Activated effector memory CD4-positive, alpha-beta T cell treated with Interleukin-2 at 50 U/mL for 16 hours (primary cell): ENCODE measurements around the gene UBXN7.
"Not testable (repeated sequence)": the region's sequence is repeated elsewhere in the genome, so short reads cannot be mapped to it uniquely, and the experiment has no call there.

Source experiments
- DNase-seq: peaks from one replicate; pipeline ENCODE4 v3.0.0-alpha.2; 2020

UBXN7 gene

DNA sequence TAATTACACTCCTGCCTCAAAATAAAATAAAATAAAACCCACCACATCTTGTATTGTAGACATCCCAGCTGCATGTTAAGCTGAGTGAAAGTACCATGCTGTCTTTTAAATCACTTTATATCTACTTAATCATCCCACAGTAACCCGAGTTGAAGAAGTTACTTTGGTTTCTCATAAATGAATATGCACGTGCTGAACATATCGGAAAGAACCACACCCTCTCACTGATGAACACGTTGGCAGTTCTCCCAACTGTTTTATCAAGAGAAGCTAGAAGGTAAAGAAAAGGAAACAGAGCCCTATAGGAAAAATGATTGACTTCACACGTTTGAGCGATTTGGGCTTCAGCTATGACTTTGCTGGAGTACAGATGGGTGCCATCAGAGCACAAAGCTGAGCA, 78.1 kb downstream of the UBXN7 start:
- no peak for DNase-seq

GRCh38 chr3:196351541-196351940, 80.7 kb downstream of the UBXN7 start:
- DNase-seq: no peak

DNA sequence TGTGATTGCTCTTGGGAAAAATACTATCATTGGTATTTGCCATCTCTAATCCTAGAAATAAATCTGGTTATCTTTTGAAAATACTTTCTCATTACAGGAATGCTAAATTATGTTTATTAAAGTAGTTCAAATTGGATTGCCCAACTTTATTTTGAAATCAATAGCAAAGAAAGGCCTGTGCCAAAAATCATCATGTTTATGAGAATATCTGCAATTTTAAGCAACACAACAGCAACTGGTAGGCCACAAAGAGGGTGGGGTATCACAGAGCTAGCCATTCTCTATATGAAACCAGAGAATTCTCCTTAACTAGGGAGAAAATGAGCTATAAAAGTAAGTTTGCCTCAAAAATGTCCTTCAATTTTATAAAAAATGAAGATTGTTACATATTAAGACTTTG, 82.2 kb downstream of the UBXN7 start:
- no peak for DNase-seq

- no peak for DNase-seq
These were observed 83.5 kb downstream of the UBXN7 start for GRCh38 chr3:196348698-196349097.

GRCh38 chr3:196344663-196345062, 87.6 kb downstream of the UBXN7 start:
- DNase-seq: no peak

- not testable (repeated sequence) for DNase-seq
These were observed 88.3 kb downstream of the UBXN7 start for GRCh38 chr3:196343917-196344316.

GRCh38 chr3:196341137-196341536, 91.1 kb downstream of the UBXN7 start:
- no peak for DNase-seq

DNA sequence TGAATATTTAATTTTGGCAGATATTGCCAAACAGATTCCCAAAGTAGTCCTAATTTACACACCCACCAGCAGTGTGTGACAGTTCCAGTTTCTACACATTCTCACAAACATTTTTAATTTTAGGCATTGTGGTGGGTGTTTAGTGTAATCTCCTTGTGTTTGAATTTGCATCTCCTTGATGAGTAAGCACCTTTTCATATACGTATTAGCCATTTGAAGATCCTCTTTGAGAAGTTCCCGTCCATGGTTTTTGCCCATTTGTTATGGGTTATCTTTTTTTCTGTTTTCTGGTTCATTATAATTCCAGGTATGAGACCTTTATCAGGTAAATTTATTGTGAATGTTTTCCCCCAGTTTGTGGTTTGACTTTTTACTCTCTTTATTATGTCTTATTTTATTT, 91.8 kb downstream of the UBXN7 start:
- no peak for DNase-seq

GRCh38 chr3:196339493-196340254, 92.6 kb downstream of the UBXN7 start:
- no peak for DNase-seq

- no peak for DNase-seq
These were observed 93.2 kb downstream of the UBXN7 start for GRCh38 chr3:196339044-196339443.

DNA sequence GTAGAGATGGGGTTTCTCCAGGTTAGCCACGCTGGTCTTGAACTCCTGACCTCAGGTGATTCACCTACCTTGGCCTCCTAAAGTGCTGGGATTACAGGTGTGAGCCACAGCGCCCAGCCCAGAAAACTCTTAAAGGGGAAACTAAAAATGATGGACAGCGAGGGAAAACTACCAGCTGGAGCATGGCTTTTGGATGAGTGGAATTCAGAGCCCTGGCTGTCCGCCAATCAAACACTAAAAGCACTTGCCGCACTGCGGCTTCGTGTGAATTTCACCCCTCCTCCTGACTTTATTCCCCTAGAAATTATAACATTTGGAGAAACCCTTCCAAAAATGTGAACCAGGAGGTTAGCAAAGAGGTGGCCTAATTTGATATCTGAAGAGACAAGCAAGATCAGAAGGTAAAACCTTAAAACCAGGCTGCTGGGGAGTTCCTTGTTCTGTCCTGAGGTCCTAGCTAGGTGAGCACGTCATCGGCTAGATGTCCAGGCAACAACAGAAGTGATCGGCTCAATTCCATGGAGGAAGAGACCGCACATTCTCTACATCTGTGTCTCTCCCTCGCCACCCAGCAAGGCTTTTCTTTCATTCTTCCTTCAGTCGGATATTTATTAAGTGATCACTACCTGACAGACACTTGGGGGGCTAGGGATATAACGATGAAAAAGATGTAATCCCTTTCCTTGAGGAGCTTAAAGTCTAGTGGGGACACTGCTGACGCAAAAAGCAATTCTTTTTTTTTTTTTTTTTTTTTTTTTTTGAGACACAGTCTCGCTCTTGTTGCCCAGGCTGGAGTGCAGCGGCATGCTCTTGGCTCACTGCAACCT, 95.7 kb downstream of the UBXN7 start:
- no peak for DNase-seq

- no peak for DNase-seq
These were observed 96.7 kb downstream of the UBXN7 start for GRCh38 chr3:196335503-196335948.

- DNase-seq: no peak
These were observed 97.2 kb downstream of the UBXN7 start for GRCh38 chr3:196334982-196335381.

GRCh38 chr3:196332168-196332567, 100.1 kb downstream of the UBXN7 start:
- no peak for DNase-seq

DNA sequence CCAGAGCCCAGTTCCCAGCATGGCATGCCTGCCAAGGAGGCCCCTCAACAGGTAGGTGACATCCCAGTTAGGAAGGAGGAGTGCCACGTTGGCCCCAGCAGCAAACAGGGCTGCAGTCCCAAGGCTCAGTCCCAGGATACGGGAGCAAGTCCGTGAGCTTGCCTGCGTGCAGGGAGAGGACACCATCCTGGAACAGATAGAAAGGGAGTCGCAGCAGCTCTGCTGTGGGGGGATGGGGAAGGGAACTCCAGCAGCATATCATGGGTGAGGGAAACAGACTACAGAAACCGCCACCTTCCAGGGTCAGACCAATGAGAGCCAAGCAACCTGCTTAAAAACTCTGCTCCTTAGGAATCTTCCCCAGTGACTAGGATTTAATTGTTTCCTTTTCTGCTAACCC, 104.8 kb downstream of the UBXN7 start:
- DNase-seq: no peak

GRCh38 chr3:196326936-196327335, 105.3 kb downstream of the UBXN7 start:
- DNase-seq: no peak

DNA sequence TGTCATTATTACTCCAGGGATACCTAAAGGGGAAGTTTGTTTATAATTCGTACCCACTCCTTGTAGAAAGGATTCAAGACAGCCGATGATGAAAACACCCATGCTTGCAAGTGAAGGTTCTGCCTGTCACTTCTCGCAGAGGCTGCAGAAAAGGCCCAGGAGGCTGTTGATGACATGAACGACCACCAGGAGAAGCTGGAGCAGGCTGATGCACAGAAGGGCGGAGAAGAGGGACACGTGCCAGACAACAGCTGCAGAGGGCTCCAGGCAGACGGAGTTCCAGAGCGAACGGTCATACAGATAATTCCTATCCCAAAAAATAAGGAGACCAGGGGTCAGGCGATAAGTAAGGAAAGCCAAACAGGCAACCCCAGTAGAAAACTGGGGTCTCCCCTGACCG, 108.5 kb downstream of the UBXN7 start:
- no peak for DNase-seq

GRCh38 chr3:196323016-196323415, 109.2 kb downstream of the UBXN7 start:
- DNase-seq: no peak

DNA sequence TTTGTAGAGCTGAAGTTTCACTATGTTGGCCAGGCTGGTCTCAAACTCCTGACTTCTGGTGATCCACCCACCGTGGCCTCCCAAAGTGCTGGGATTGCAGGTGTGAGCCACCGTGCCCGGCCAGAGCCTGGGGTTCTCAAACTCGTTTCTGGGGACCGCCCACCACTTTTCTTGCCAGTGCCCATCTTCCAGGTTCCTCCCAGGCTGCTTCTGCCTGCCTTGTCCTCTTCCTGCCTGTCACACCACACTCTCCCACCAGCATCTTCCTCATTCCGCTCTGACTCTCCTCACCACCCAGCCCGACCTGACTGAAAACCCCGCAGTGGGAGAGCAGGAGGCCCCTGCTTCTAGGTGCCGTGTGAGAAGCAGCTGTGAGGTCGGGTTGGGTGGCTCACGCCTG, 111.1 kb downstream of the UBXN7 start:
- DNase-seq: no peak

GRCh38 chr3:196320137-196320536, 112.1 kb downstream of the UBXN7 start:
- DNase-seq: no peak

DNA sequence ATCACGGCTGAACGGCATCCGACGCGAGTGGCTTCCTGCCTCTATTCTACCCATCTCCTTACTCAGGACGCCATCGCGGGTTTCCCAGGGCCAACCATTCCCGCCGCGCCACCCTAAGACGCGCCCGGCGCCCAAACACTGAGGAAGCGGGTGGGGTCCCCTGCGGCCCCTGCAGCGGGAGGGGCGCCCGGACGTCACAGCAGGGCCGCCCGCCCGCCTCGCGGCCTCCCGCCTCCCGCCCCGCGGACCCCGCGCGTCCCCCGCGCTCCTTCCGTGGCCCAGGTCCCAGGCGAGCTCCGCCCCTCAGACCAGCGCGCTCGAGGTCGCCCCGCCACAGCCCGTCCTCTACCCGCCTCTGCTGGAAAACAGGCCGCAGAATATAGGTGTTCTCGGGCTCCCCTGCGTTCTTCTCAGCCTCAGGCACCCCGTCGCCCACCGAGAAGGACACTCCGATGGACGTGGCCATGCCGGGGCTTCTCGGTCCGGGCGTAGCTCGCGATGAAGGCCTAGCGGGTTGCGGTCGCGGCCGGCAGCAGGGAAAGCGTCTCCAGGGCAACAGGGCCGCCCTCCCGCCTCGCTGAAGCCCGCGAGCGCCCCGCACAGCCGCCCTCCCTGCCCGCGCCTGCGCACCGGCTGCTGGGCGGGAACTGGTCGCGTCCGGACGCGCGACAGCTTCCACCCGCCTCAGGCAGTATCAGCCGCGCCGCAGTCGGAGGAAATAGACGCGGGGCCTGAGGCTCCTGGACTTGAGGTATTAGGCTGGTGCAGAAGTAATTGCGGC, 114.3 kb downstream of the UBXN7 start, which contains the start of gene DYNLT2B:
TSS of gene DYNLT2B (minus strand) at position 554 of the 781 bp plus-strand sequence. CDS start at position 466, 88 bp downstream.
- DNase-seq: peak; percentile 83

GRCh38 chr3:196316799-196317686, 115.2 kb downstream of the UBXN7 start:
- not testable (repeated sequence) for DNase-seq
